ENCODE results near the gene CEP97. TPM values are rescaled to one million over a fixed set of nuclear protein-coding genes. Genes with fewer than 3 reads are reported as not detected.
"Not testable (repeated sequence)": the region's sequence is repeated elsewhere in the genome, so short reads cannot be mapped to it uniquely, and the experiment has no call there.

The CEP97 gene
- total and polyA plus RNA-seq, 3 donors from 2014 or later, result 19.3 to 26.5 (median 22.1) TPM

GRCh38 chr3:101676765-101677435 is 47.5 kb upstream of the CEP97 start, which contains the start of gene ZBTB11:
Gene ZBTB11, minus strand, starts transcription at chr3:101677132. Its CDS starts 218 bp downstream, at chr3:101676914.
- 0% methylated on average over 4 to 52 of the region's 57 CpGs for WGBS, 2 donors
- TF ChIP-seq POLR2A (IDR thresholded peaks at IDR 0.05), result peak; percentile 72
- TF ChIP-seq CTCF (IDR thresholded peaks at IDR 0.05), result peak; percentile 30 to 51 (median 37)
- Histone ChIP-seq H3K36me3 (ENCODE audit: low read depth, missing control alignments) (no peaks in the 10 kb centered on the region), H3K27me3 (no peaks in the 10 kb centered on the region), H3K4me3 (peak within 1 kb of the TSS; percentile 97 to 98), H3K4me1 (peaks cover 18% of the 10 kb centered on the region), H3K9me3 (no peaks in the 10 kb centered on the region), H3K27ac (peak within 1 kb of the TSS; percentile 97)
- intact Hi-C loops (cut with DNase I; ENCODE audit: low total_unique reads), result no loop called here
- peak; percentile 100 for DNase-seq

GRCh38 chr3:101677436-101678286 is 46.8 kb upstream of the CEP97 start:
- 22 to 41% methylated on average over 20 to 29 of the region's 29 CpGs for WGBS, 2 donors
- H3K36me3 ChIP-seq (ENCODE audit: low read depth, missing control alignments), result no peaks in the 10 kb centered on the region
- DNase-seq, result no peak
- no peaks in the 10 kb centered on the region for H3K9me3 ChIP-seq
- no peaks in the 10 kb centered on the region for H3K27me3 ChIP-seq
- peaks cover 18% of the 10 kb centered on the region for H3K4me1 ChIP-seq
- TF ChIP-seq POLR2A (IDR thresholded peaks at IDR 0.05) (no peak), CTCF (IDR thresholded peaks at IDR 0.05) (no peak)
- intact Hi-C loops (cut with DNase I; ENCODE audit: low total_unique reads), result no loop called here
- H3K27ac ChIP-seq, result peak overlapping the region in 1 of 2 donors; percentile 97
- H3K4me3 ChIP-seq, result peak overlapping the region; percentile 97 to 98

- H3K27ac ChIP-seq; H3K9me3 ChIP-seq; H3K4me3 ChIP-seq; intact Hi-C loops (cut with DNase I; ENCODE audit: low total_unique reads); H3K36me3 ChIP-seq (ENCODE audit: low read depth, missing control alignments); H3K27me3 ChIP-seq; DNase-seq: not testable (repeated sequence)
- WGBS, 2 donors, result 36 to 37% methylated on average over 2 of the region's 2 CpGs
- peaks cover 18% of the 10 kb centered on the region for H3K4me1 ChIP-seq
These were observed 45.6 kb upstream of the CEP97 start for GRCh38 chr3:101678837-101679236.

DNA sequence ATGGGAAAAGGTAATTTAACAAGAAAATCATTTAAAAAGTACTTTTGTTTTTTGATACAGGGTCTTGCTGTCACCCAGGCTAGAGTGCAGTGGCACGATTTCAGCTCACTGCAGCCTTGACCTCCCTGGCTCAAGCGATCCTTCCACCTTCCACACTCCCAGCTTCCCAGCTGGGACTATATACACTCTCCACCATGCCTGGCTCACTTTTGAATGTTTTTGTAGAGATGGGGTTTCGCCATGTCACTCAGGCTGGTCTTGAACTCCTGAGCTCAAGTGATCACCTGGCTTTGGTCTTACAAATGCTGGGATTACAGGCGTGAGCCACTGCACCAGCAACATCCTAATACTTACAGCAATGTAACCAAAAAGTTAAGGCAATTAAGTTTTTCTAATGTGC is 43.9 kb upstream of the CEP97 start:
- Histone ChIP-seq H3K4me3 (no peak overlapping the region), H3K9me3 (no peaks in the 10 kb centered on the region), H3K27ac (no peak overlapping the region), H3K36me3 (ENCODE audit: low read depth, missing control alignments) (no peaks in the 10 kb centered on the region), H3K27me3 (no peaks in the 10 kb centered on the region), H3K4me1 (peaks cover 23% of the 10 kb centered on the region)
- TF ChIP-seq CTCF (IDR thresholded peaks at IDR 0.05) (no peak), POLR2A (IDR thresholded peaks at IDR 0.05) (no peak)
- intact Hi-C loops (cut with DNase I; ENCODE audit: low total_unique reads), result loop anchor here (10.0 kb wide), 1 partner anchor 106 kb away; the partner anchor contains the start of gene PCNP
- 64 to 67% methylated on average over 4 of the region's 4 CpGs for WGBS, 2 donors
- no peak for DNase-seq

DNA sequence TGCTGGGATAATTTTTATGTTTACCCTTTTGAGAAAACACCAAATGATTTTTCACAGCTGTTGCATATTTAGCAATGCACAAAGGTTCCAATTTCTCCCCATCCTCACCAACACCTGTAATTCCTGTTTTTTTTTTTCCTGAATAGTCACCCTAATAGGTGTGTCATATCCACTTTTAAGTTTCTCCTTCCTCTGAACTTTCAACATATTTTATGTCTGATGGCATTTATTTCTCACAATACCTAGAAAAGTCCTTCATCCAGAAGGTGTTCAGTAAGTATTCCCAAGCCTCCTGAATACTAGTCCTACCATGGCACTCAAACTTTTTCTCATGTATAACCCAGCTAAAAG is 39.4 kb upstream of the CEP97 start:
- H3K27me3 ChIP-seq, result no peaks in the 10 kb centered on the region
- H3K27ac ChIP-seq, result peak overlapping the region; percentile 91 to 94
- TF ChIP-seq CTCF (IDR thresholded peaks at IDR 0.05), result no peak
- no peak for TF ChIP-seq POLR2A (IDR thresholded peaks at IDR 0.05)
- DNase-seq, result no peak
- no peaks in the 10 kb centered on the region for H3K9me3 ChIP-seq
- H3K4me3 ChIP-seq, result peak overlapping the region in 1 of 2 donors; percentile 84
- intact Hi-C loops (cut with DNase I; ENCODE audit: low total_unique reads), result loop anchor here (10.0 kb wide), 1 partner anchor 110 kb away; the partner anchor contains the start of gene PCNP
- H3K4me1 ChIP-seq, result peaks cover 16% of the 10 kb centered on the region
- H3K36me3 ChIP-seq (ENCODE audit: low read depth, missing control alignments), result no peaks in the 10 kb centered on the region
